ENCODE measurements around the gene SRSF2.
A peak's percentile ranks its signal among the peaks of the same experiment; 100 is the strongest.
"Not testable (repeated sequence)": the region's sequence is repeated elsewhere in the genome, so short reads cannot be mapped to it uniquely, and the experiment has no call there.

Gene SRSF2

DNA sequence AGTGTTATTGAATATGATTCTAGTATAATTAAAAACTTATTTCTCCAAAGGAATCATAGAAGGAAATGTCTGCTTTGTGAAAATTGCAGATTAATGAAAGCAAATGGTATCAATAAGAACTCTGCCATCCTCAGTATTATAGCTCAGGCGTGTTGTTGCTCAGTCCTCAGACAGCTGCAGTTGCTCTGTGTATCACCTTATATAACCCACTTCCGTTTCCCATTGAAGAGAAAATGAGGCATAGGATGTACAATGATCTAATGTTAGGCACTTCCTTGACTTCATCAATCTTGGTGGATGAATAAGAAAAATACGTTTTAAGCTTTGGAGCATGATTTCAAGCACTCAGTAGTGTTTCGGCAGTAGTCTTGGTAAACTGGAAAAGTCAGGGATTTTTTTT, 14.9 kb upstream of the SRSF2 start:
- no peak overlapping the region for H3K27ac ChIP-seq (ENCODE audit: low read depth, low read length)
- WGBS: 98% methylated on average over 4 of the region's 4 CpGs
- H3K27me3 ChIP-seq (ENCODE audit: insufficient read depth, low read length): no peaks in the 10 kb centered on the region
- H3K9ac ChIP-seq (ENCODE audit: low read depth, low read length): no peak overlapping the region
- H3K4me3 ChIP-seq (ENCODE audit: low read length): no peak overlapping the region
- H3K36me3 ChIP-seq (ENCODE audit: insufficient read depth, low read length): peaks cover 20% of the 10 kb centered on the region
- no peaks in the 10 kb centered on the region for H3K4me1 ChIP-seq (ENCODE audit: insufficient read depth, low read length)
- H3K9me3 ChIP-seq (ENCODE audit: insufficient read depth, low read depth, low read length): no peaks in the 10 kb centered on the region

DNA sequence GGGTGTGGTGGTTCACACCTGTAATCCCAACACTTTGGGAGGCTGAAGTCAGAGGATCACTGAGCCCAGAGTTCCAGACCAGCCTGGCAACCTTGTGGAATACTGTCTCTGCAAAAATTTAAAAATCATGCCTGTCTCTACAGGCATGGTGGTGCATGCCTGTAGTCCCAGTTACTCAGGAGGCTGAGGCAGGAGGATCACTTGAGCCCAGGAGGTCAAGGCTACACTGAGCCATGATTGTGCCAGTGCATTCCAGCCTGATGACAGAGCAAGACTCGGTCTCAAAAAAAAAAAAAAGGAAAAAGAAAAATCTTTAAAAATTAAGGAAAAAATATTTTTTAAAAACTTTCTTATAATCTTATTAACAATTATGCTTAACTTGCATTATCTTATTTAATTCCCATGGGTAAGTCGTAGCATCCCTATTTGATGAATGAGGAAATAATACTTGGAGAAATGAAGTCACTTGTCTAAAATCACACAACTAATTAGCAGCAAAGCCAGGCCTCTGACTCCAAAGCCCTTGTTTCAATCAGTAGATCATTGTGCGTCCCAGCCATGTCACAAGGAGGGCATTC, 14.4 kb upstream of the SRSF2 start:
- Histone ChIP-seq H3K9me3 (ENCODE audit: insufficient read depth, low read depth, low read length) (no peaks in the 10 kb centered on the region), H3K4me1 (ENCODE audit: insufficient read depth, low read length) (no peaks in the 10 kb centered on the region), H3K36me3 (ENCODE audit: insufficient read depth, low read length) (peaks cover 22% of the 10 kb centered on the region), H3K27me3 (ENCODE audit: insufficient read depth, low read length) (no peaks in the 10 kb centered on the region), H3K4me3 (ENCODE audit: low read length) (no peak overlapping the region), H3K27ac (ENCODE audit: low read depth, low read length) (no peak overlapping the region), H3K9ac (ENCODE audit: low read depth, low read length) (no peak overlapping the region)
- WGBS: 100% methylated on average over 1 of the region's 3 CpGs

DNA sequence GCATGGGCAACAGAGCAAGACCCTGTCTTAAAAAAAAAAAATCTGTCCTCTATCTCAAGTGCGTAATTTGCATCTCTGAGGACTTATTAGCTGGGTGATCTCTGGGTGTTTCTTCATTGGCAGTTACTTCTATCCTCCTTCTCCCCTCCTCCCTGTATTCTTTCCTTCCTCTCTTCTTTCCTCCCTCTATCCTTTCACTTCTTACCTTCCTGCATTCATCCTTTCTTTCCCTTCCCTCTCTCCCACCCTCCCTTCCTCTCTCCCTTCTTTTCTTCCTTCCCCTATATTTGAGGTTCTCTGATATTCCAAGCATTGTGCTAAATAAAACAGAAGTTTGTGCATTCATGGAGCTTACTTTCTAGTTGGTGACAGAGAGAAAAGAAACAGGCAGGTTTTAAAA, 11.5 kb upstream of the SRSF2 start:
- Histone ChIP-seq H3K9ac (ENCODE audit: low read depth, low read length) (no peak overlapping the region), H3K9me3 (ENCODE audit: insufficient read depth, low read depth, low read length) (no peaks in the 10 kb centered on the region), H3K4me3 (ENCODE audit: low read length) (no peak overlapping the region), H3K27me3 (ENCODE audit: insufficient read depth, low read length) (no peaks in the 10 kb centered on the region), H3K36me3 (ENCODE audit: insufficient read depth, low read length) (peaks cover 37% of the 10 kb centered on the region), H3K4me1 (ENCODE audit: insufficient read depth, low read length) (no peaks in the 10 kb centered on the region), H3K27ac (ENCODE audit: low read depth, low read length) (no peak overlapping the region)
- WGBS: 100% methylated on average over 1 of the region's 1 CpG

DNA sequence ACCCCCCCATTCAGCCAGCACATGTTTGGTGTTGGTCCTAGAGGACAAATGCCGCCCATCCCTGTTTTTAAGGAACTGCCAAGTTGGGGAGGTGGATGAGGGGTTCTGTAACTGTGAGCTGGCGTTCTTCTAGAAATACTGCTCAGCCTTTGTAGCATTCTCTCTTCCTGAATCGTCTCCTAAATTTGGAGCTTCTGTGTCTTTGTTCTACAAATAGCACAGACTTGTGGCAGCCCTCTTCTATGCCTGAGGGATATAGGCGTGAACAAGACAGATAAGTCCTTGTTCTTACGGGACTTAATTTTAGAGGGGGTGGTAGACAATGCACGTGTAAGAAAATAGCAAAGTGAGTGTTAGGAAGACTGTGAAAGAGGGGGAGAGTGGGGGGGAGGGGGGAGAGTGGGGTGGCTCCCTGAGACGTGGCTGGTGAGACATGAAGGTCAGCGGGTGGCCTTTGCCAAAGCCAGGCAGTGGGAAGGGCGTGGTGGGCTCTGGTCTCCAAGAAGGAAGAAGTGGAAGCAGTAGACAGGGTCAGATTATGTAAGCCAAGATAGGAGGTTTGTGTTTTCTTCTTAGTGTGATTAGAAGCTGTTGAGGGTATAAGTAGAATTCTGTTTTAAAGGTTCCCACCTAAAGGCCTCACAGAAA, 10.7 kb upstream of the SRSF2 start:
- Histone ChIP-seq H3K9me3 (ENCODE audit: insufficient read depth, low read depth, low read length) (no peaks in the 10 kb centered on the region), H3K9ac (ENCODE audit: low read depth, low read length) (no peak overlapping the region), H3K36me3 (ENCODE audit: insufficient read depth, low read length) (peaks cover 40% of the 10 kb centered on the region), H3K4me3 (ENCODE audit: low read length) (no peak overlapping the region), H3K27me3 (ENCODE audit: insufficient read depth, low read length) (no peaks in the 10 kb centered on the region), H3K27ac (ENCODE audit: low read depth, low read length) (no peak overlapping the region), H3K4me1 (ENCODE audit: insufficient read depth, low read length) (no peaks in the 10 kb centered on the region)
- 90% methylated on average over 9 of the region's 9 CpGs for WGBS

DNA sequence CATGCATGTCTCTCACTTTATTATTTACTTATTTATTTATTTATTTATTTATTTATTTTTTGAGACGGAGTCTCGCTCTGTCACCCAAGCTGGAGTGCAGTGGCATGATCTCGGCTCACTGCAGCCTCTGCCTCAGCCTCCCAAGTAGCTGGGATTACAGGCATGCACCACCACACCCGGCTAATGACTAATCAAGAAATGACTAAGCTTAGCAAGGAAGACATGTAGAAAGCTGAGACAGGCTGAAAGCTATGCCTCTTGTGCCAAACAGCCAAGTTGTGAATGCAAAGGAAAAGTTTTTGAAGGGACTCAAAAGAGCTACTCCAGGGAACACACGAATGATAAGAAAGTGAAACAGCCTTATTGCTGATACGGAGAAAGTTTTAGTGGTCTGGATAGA, 8.7 kb upstream of the SRSF2 start:
- H3K4me1 ChIP-seq (ENCODE audit: insufficient read depth, low read length); H3K9ac ChIP-seq (ENCODE audit: low read depth, low read length); H3K27me3 ChIP-seq (ENCODE audit: insufficient read depth, low read length); H3K27ac ChIP-seq (ENCODE audit: low read depth, low read length); H3K9me3 ChIP-seq (ENCODE audit: insufficient read depth, low read depth, low read length); H3K4me3 ChIP-seq (ENCODE audit: low read length): not testable (repeated sequence)
- WGBS: 95% methylated on average over 6 of the region's 6 CpGs
- H3K36me3 ChIP-seq (ENCODE audit: insufficient read depth, low read length): peaks cover 54% of the 10 kb centered on the region

DNA sequence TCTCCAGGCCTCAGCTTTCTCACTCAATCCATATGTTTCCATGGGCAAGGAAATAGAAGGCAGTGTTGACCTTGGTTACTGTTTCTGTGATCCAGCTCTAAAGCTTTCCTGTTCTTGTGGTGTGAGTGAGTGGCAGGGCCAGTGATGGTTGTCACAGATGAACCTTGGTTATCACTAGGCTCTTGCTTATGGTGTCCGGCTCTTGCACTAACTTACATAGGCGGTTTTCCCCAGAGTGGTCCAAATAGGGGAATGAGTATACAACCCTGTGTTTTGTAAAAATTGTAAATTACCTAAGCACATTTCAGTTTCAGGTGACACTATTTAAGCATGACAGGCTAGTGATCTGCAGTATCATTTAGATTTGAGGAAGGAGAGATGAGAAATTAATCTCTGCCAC, 7.6 kb upstream of the SRSF2 start:
- Histone ChIP-seq H3K4me3 (ENCODE audit: low read length) (no peak overlapping the region), H3K9me3 (ENCODE audit: insufficient read depth, low read depth, low read length) (no peaks in the 10 kb centered on the region), H3K36me3 (ENCODE audit: insufficient read depth, low read length) (peaks cover 54% of the 10 kb centered on the region), H3K27ac (ENCODE audit: low read depth, low read length) (no peak overlapping the region), H3K4me1 (ENCODE audit: insufficient read depth, low read length) (no peaks in the 10 kb centered on the region), H3K9ac (ENCODE audit: low read depth, low read length) (no peak overlapping the region), H3K27me3 (ENCODE audit: insufficient read depth, low read length) (no peaks in the 10 kb centered on the region)
- WGBS: 100% methylated on average over 2 of the region's 2 CpGs

DNA sequence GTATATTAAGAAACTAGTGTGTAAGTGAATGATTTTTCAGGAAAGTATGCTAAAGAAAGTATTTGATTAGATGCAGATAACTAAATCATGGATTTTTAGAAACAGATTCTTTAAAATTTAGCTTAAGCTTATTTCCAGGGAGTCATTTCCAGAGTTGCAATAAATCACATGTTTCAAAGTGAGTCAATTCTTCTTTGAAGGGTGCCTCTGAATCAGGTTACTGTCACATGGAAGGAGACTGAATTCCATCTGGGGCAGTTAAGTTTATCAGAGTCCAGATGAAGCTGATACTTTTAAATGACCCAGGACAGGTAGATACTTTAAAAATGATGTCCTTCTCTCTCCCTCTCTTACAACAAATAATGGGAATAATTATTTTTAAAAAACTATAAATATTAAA, 5.8 kb upstream of the SRSF2 start:
- H3K4me1 ChIP-seq (ENCODE audit: insufficient read depth, low read length): peaks cover 5% of the 10 kb centered on the region; the same call in 1 of the 2 replicates
- no peak overlapping the region for H3K4me3 ChIP-seq (ENCODE audit: low read length)
- H3K27ac ChIP-seq (ENCODE audit: low read depth, low read length): no peak overlapping the region
- H3K27me3 ChIP-seq (ENCODE audit: insufficient read depth, low read length): no peaks in the 10 kb centered on the region
- H3K9ac ChIP-seq (ENCODE audit: low read depth, low read length): no peak overlapping the region
- H3K36me3 ChIP-seq (ENCODE audit: insufficient read depth, low read length): peaks cover 54% of the 10 kb centered on the region
- no peaks in the 10 kb centered on the region for H3K9me3 ChIP-seq (ENCODE audit: insufficient read depth, low read depth, low read length)

DNA sequence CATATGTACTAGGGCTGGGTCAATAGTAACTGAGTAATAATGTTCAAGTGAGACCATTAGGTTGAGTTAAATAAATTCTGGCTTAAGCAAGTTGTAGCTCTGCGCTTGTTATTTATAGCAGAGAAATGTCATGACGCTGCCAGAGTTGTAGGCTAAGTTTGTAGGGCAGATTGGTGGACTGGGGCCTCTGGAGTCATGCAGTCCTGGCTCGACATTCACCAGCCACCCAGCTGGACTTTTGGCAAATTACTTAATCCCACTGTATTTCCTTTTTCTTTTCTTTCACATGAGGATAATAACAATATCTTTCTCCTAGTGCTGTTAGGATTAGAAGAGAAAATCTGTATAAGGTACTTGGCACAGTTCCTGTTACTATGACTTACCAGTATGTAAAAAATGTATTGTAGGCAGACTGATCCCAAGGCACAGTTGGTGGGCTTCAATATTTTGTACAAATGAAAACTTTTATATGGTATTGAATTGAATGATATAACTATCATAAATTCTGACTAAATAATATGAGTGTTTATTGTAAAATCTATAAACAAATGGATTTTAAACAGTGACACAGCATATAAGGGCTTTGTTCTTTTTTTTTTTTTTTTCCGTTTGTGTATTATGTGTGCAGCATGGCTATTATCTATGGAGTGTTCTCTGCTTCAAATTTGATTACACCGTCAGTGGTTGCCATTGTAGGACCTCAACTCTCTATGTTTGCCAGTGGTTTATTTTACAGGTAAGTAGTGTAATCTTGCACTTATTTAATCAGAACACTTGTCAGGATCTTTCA, 3.4 kb upstream of the SRSF2 start:
- Histone ChIP-seq H3K4me3 (ENCODE audit: low read length) (no peak overlapping the region), H3K27me3 (ENCODE audit: insufficient read depth, low read length) (no peaks in the 10 kb centered on the region), H3K27ac (ENCODE audit: low read depth, low read length) (no peak overlapping the region), H3K36me3 (ENCODE audit: insufficient read depth, low read length) (peaks cover 47% of the 10 kb centered on the region), H3K9me3 (ENCODE audit: insufficient read depth, low read depth, low read length) (no peaks in the 10 kb centered on the region), H3K4me1 (ENCODE audit: insufficient read depth, low read length) (peaks cover 5% of the 10 kb centered on the region; the same call in 1 of the 2 replicates), H3K9ac (ENCODE audit: low read depth, low read length) (no peak overlapping the region)
- 98% methylated on average over 5 of the region's 5 CpGs for WGBS

DNA sequence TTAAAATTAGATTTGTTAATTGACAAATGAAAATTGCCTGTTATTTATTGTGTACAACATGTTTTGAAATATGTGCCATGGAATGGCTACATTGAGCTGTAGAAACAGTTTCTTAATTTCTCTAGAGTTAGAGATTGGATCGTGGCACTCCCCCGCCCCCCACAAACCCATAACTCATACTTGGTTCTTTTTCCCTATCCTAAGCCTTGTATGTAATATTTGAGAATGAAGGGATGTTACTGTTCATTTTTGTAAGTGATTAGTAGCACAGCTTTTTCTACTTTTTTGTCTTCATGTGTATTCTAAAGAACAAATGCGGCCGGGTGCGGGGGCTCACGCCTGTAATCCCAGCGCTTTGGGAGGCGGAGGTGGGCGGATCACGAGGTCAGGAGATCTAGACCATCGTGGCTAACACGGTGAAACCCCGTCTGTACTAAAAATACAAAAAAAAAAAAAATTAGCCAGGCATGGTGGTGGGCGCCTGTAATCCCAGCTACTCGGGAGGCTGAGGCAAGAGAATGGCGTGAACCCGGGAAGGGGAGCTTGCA, 2.5 kb upstream of the SRSF2 start:
- not testable (repeated sequence) for H3K27ac ChIP-seq (ENCODE audit: low read depth, low read length); H3K4me3 ChIP-seq (ENCODE audit: low read length); H3K27me3 ChIP-seq (ENCODE audit: insufficient read depth, low read length); H3K9ac ChIP-seq (ENCODE audit: low read depth, low read length); H3K9me3 ChIP-seq (ENCODE audit: insufficient read depth, low read depth, low read length); H3K4me1 ChIP-seq (ENCODE audit: insufficient read depth, low read length)
- WGBS: 92% methylated on average over 15 of the region's 17 CpGs
- H3K36me3 ChIP-seq (ENCODE audit: insufficient read depth, low read length): peaks cover 47% of the 10 kb centered on the region

DNA sequence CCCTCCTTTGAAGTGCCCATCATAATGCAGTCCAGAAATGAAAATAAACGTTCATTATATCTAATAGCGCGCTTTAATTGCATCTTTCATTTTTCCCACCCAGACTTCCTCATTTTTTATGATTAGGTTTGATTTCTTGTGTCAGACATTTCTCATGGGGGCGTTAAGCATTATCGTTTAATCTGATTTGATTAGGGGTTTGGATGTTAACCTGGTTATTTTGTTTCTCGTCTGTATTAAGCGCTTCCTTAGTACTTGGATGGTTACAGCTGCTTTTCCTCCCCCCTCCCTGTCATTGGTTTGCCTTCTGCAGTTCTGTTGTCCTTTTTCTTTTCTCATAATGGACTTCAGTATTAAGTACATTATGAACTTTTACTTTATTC, 1.3 kb upstream of the SRSF2 start:
- Histone ChIP-seq H3K4me1 (ENCODE audit: insufficient read depth, low read length) (peaks cover 14% of the 10 kb centered on the region), H3K27me3 (ENCODE audit: insufficient read depth, low read length) (no peaks in the 10 kb centered on the region), H3K9me3 (ENCODE audit: insufficient read depth, low read depth, low read length) (no peaks in the 10 kb centered on the region), H3K9ac (ENCODE audit: low read depth, low read length) (peak overlapping the region; percentile 97), H3K4me3 (ENCODE audit: low read length) (peak overlapping the region; percentile 97), H3K36me3 (ENCODE audit: insufficient read depth, low read length) (peaks cover 50% of the 10 kb centered on the region), H3K27ac (ENCODE audit: low read depth, low read length) (peak overlapping the region; percentile 68)
- 35% methylated on average over 6 of the region's 7 CpGs for WGBS

DNA sequence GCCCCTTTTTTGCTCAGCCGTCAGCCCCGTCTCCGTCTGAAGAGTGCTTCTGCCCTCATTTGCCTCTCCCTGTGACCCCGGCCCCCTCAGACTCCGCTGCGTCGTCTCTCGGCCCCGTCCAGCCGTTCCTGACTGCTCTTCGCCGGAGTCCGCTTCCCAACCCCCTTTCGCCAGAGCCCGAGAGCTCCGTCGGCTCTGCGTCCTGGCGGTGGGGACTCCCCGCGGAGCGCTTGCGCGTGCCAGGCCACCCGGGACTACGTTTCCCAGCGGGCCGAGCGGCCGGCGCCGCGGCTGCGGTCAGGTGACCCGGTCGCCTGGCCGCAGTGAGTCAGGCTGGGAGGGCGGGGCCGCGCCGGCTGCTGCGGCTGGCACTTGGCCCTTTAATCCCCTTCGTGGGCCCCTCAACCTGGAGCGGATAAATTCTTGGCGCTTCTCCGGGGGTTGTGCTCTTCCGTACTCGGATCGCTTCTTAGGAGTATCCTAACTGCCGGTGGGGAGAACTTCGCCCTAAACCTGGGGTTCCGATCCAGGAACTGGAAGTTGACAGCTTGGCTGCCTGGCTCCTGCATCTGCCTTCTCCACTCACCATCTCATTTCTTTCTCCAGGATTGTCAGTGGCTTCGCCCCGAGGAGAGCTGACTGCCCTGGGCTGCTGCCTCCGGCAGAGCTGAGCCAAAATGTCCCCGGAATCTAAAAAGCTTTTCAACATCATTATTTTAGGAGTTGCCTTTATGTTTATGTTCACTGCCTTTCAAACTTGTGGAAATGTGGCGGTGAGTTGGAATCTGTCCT, 741 bp upstream of the SRSF2 start, which contains the start of gene MFSD11:
TSS of gene MFSD11 (plus strand) at position 444 of the 792 bp plus-strand sequence. CDS start at position 678, 234 bp downstream.
- peaks cover 14% of the 10 kb centered on the region for H3K4me1 ChIP-seq (ENCODE audit: insufficient read depth, low read length)
- H3K36me3 ChIP-seq (ENCODE audit: insufficient read depth, low read length): peaks cover 51% of the 10 kb centered on the region
- peak within 1 kb of the TSS; percentile 97 for H3K4me3 ChIP-seq (ENCODE audit: low read length)
- under 1% methylated on average over 57 of the region's 57 CpGs for WGBS
- H3K9me3 ChIP-seq (ENCODE audit: insufficient read depth, low read depth, low read length): no peaks in the 10 kb centered on the region
- H3K27me3 ChIP-seq (ENCODE audit: insufficient read depth, low read length): no peaks in the 10 kb centered on the region
- peak within 1 kb of the TSS; percentile 98 for H3K27ac ChIP-seq (ENCODE audit: low read depth, low read length)
- H3K9ac ChIP-seq (ENCODE audit: low read depth, low read length): peak within 1 kb of the TSS; percentile 100
